Midbrain (tissue), 1 donor: Measurements from ENCODE around the gene C12orf60.

Experiments
- DNase-seq: peaks from one replicate; lab custom pipeline; 2025; lab: John Stamatoyannopoulos, UW

C12orf60 gene

GRCh38 chr12:14836336-14837210 is 33.1 kb downstream of the C12orf60 start:
- DNase-seq, result no peak

GRCh38 chr12:14839262-14839661 is 35.8 kb downstream of the C12orf60 start:
- DNase-seq, result no peak

GRCh38 chr12:14840616-14841015 is 37.1 kb downstream of the C12orf60 start:
- no peak for DNase-seq

- DNase-seq, result no peak
Observed at GRCh38 chr12:14841761-14842160, 38.3 kb downstream of the C12orf60 start.

GRCh38 chr12:14842315-14842714 is 38.8 kb downstream of the C12orf60 start:
- DNase-seq, result no peak

GRCh38 chr12:14843425-14843887 is 40.0 kb downstream of the C12orf60 start, which contains the start of gene ART4:
Gene ART4, minus strand, starts transcription at chr12:14843526. Its CDS starts 413 bp downstream, at chr12:14843113.
- DNase-seq, result no peak

- DNase-seq, result no peak
Observed at GRCh38 chr12:14844401-14844800, 40.9 kb downstream of the C12orf60 start.

- peak; percentile 52 for DNase-seq
Observed at GRCh38 chr12:14845350-14845750, 41.9 kb downstream of the C12orf60 start.

GRCh38 chr12:14846042-14846587 is 42.6 kb downstream of the C12orf60 start:
- no peak for DNase-seq

GRCh38 chr12:14846876-14847580 is 43.6 kb downstream of the C12orf60 start:
- DNase-seq, result no peak

- no peak for DNase-seq
Observed at GRCh38 chr12:14849661-14850060, 46.2 kb downstream of the C12orf60 start.

GRCh38 chr12:14850929-14851663 is 47.6 kb downstream of the C12orf60 start:
- DNase-seq, result no peak

- DNase-seq, result no peak
Observed at GRCh38 chr12:14852880-14853279, 49.4 kb downstream of the C12orf60 start.

- no peak for DNase-seq
Observed at GRCh38 chr12:14853961-14854360, 50.5 kb downstream of the C12orf60 start.

- DNase-seq, result no peak
Observed at GRCh38 chr12:14854586-14855183, 51.2 kb downstream of the C12orf60 start.

- DNase-seq, result no peak
Observed at GRCh38 chr12:14858513-14858912, 55.0 kb downstream of the C12orf60 start.

- no peak for DNase-seq
Observed at GRCh38 chr12:14860490-14860889, 57.0 kb downstream of the C12orf60 start.

GRCh38 chr12:14868916-14869506 is 65.5 kb downstream of the C12orf60 start:
- no peak for DNase-seq

- DNase-seq, result no peak
Observed at GRCh38 chr12:14871247-14871646, 67.8 kb downstream of the C12orf60 start.

- DNase-seq, result no peak
Observed at GRCh38 chr12:14871886-14872285, 68.4 kb downstream of the C12orf60 start.
